NCI-H510A (cell line): ENCODE data around the gene ATAD3C.
"Not testable (repeated sequence)": the region's sequence is repeated elsewhere in the genome, so short reads cannot be mapped to it uniquely, and the experiment has no call there.

Experiments used
- DNase-seq: peaks from one replicate; lab custom pipeline; 2025; lab: John Stamatoyannopoulos, UW

ATAD3C gene

GRCh38 chr1:1508775-1509464 lies 59.4 kb downstream of the ATAD3C start:
- not testable (repeated sequence) for DNase-seq

- not testable (repeated sequence) for DNase-seq
Measured at GRCh38 chr1:1509465-1509850, 60.0 kb downstream of the ATAD3C start.

- DNase-seq = peak; percentile 85
Measured at GRCh38 chr1:1510912-1511532, 61.5 kb downstream of the ATAD3C start.

GRCh38 chr1:1511533-1512285 lies 62.2 kb downstream of the ATAD3C start, which contains the start of gene ATAD3A:
Gene ATAD3A (plus strand): TSS chr1:1512162. CDS start chr1:1512269, 107 bp downstream.
- peak; percentile 100 for DNase-seq

- not testable (repeated sequence) for DNase-seq
Measured at GRCh38 chr1:1512425-1512824, 62.9 kb downstream of the ATAD3C start.

- DNase-seq = not testable (repeated sequence)
Measured at GRCh38 chr1:1513675-1514074, 64.2 kb downstream of the ATAD3C start.

GRCh38 chr1:1514376-1514775 lies 64.9 kb downstream of the ATAD3C start:
- not testable (repeated sequence) for DNase-seq

- not testable (repeated sequence) for DNase-seq
Measured at GRCh38 chr1:1516923-1517322, 67.4 kb downstream of the ATAD3C start.

- DNase-seq = no peak
Measured at GRCh38 chr1:1517973-1518620, 68.6 kb downstream of the ATAD3C start.

GRCh38 chr1:1518621-1519007 lies 69.1 kb downstream of the ATAD3C start:
- not testable (repeated sequence) for DNase-seq
